Tibial nerve (tissue), 3 donors: Measurements from ENCODE around the gene BMPR1B.

ENCODE experiments used
- POLR2A ChIP-seq, 2 donors: fragments of 450-650 bp; IDR thresholded peaks; one replicate each; pipeline ENCODE4 v1.6.1; 2017; ENCODE audit warnings: antibody characterized with exemption in 2 of 2, mild to moderate bottlenecking in 2 of 2, moderate library complexity in 2 of 2
- TF ChIP-seq, protein P1 (sequence below), 5 experiments: fragments of 200-600 bp in 3 of 5; fragments of 450-650 bp in 2 of 5; sonication (generic) in 3 of 5; IDR thresholded peaks; one replicate each; pipeline ENCODE4 v1.5.1; 2016 to 2019; ENCODE audit warnings: antibody characterized with exemption in 5 of 5, mild to moderate bottlenecking in 3 of 5, moderate library complexity in 2 of 5

DNA sequence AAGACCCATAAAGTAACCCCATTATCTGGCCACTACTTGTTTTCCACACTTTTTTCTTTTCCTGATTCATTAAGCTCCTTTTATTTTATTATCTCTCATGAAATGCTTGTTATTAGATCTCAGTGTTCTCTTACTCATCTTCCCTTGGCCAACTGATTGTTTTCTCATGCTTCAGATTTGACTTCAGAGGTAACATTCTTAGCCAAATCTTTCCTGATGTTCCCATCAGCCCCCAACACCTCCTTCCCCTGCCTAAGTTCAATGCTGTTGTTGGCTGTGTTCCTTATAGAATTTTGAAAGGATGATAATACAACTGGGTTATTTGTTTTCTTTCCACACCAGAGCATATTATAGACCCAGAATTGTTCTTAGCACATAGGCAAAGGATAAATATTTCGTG is 75.6 kb downstream of the BMPR1B start:
- TF ChIP-seq POLR2A (IDR thresholded peaks at IDR 0.05) = no peak
- TF ChIP-seq, protein P1, sequence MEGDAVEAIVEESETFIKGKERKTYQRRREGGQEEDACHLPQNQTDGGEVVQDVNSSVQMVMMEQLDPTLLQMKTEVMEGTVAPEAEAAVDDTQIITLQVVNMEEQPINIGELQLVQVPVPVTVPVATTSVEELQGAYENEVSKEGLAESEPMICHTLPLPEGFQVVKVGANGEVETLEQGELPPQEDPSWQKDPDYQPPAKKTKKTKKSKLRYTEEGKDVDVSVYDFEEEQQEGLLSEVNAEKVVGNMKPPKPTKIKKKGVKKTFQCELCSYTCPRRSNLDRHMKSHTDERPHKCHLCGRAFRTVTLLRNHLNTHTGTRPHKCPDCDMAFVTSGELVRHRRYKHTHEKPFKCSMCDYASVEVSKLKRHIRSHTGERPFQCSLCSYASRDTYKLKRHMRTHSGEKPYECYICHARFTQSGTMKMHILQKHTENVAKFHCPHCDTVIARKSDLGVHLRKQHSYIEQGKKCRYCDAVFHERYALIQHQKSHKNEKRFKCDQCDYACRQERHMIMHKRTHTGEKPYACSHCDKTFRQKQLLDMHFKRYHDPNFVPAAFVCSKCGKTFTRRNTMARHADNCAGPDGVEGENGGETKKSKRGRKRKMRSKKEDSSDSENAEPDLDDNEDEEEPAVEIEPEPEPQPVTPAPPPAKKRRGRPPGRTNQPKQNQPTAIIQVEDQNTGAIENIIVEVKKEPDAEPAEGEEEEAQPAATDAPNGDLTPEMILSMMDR (IDR thresholded peaks at IDR 0.05) = no peak
